HCT116 (cell line): Measurements from ENCODE around the gene AQP1.

Experiments used
- ELF1 ChIP-seq: IDR thresholded peaks from 2 replicates; pipeline ENCODE4 v1.6.1; 2012; ENCODE audit warnings: low read depth, borderline replicate concordance
- POLR2A ChIP-seq: IDR thresholded peaks from 2 replicates; pipeline ENCODE4 v1.7.0; 2011; ENCODE audit warnings: borderline replicate concordance; ENCODE audit not compliant: insufficient read depth, insufficient read length; ENCODE audit errors: extremely low read depth
- TF ChIP-seq, protein P1 (sequence below), 3 experiments: fragments of 200-600 bp in 1 of 3; sonication (generic) in 1 of 3; IDR thresholded peaks in 2 of 3; conservative IDR thresholded peaks in 1 of 3; 2 replicates each; pipeline ENCODE4 v1.5.1; 2012 to 2017; ENCODE audit warnings: low read depth in 2 of 3, low read length in 2 of 3, antibody characterized with exemption in 1 of 3, borderline replicate concordance in 1 of 3, control low read depth in 1 of 3, mild to moderate bottlenecking in 1 of 3, mixed read lengths in 1 of 3, mixed run types in 1 of 3, moderate library complexity in 1 of 3; ENCODE audit not compliant: insufficient read depth in 1 of 3
- TF ChIP-seq, protein P2 (sequence below): IDR thresholded peaks from 2 replicates; pipeline ENCODE4 v1.6.1; 2012
- TF ChIP-seq, protein P3 (sequence below): IDR thresholded peaks from 2 replicates; pipeline ENCODE4 v1.6.1; 2012

DNA sequence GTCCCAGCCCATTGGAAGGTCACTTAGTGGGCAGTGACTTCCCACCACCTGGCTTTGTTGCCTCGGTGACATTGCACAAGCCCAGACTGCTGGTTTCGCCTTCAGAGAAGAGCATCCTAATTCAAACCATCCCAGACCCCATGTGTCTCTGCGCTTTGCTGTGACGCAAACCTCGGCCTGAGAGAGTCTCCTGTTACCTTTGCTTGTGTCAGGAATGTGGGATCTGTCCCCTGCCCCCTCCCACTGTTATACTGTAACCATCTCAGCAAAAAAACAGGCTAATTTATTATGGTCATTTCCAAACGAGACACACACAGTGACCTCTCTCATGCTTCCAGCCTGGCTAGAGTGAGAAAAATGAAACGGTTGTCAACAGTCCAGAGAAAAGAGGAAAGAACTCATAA, 25.0 kb upstream of the AQP1 start:
- TF ChIP-seq, protein P1, sequence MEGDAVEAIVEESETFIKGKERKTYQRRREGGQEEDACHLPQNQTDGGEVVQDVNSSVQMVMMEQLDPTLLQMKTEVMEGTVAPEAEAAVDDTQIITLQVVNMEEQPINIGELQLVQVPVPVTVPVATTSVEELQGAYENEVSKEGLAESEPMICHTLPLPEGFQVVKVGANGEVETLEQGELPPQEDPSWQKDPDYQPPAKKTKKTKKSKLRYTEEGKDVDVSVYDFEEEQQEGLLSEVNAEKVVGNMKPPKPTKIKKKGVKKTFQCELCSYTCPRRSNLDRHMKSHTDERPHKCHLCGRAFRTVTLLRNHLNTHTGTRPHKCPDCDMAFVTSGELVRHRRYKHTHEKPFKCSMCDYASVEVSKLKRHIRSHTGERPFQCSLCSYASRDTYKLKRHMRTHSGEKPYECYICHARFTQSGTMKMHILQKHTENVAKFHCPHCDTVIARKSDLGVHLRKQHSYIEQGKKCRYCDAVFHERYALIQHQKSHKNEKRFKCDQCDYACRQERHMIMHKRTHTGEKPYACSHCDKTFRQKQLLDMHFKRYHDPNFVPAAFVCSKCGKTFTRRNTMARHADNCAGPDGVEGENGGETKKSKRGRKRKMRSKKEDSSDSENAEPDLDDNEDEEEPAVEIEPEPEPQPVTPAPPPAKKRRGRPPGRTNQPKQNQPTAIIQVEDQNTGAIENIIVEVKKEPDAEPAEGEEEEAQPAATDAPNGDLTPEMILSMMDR (IDR thresholded peaks at IDR 0.05 in 2 of 3, conservative IDR thresholded peaks at IDR 0.05 in 1 of 3; ENCODE audit: borderline replicate concordance in 1 of 3, insufficient read depth in 1 of 3, low read depth in 2 of 3, low read length in 2 of 3), result no peak
- TF ChIP-seq, protein P2, sequence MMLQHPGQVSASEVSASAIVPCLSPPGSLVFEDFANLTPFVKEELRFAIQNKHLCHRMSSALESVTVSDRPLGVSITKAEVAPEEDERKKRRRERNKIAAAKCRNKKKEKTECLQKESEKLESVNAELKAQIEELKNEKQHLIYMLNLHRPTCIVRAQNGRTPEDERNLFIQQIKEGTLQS, result no peak
- TF ChIP-seq POLR2A (no peak), ELF1 (no peak)
- TF ChIP-seq, protein P3, sequence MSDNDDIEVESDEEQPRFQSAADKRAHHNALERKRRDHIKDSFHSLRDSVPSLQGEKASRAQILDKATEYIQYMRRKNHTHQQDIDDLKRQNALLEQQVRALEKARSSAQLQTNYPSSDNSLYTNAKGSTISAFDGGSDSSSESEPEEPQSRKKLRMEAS, result no peak
